T1000 (cell line): ENCODE results near the gene MCOLN1.
"Not testable (repeated sequence)": the region's sequence is repeated elsewhere in the genome, so short reads cannot be mapped to it uniquely, and the experiment has no call there.

Experiments used
- DNase-seq: peaks from one replicate; lab custom pipeline; 2025; ENCODE audit warnings: mixed read lengths; lab: John Stamatoyannopoulos, UW

The MCOLN1 gene

DNA sequence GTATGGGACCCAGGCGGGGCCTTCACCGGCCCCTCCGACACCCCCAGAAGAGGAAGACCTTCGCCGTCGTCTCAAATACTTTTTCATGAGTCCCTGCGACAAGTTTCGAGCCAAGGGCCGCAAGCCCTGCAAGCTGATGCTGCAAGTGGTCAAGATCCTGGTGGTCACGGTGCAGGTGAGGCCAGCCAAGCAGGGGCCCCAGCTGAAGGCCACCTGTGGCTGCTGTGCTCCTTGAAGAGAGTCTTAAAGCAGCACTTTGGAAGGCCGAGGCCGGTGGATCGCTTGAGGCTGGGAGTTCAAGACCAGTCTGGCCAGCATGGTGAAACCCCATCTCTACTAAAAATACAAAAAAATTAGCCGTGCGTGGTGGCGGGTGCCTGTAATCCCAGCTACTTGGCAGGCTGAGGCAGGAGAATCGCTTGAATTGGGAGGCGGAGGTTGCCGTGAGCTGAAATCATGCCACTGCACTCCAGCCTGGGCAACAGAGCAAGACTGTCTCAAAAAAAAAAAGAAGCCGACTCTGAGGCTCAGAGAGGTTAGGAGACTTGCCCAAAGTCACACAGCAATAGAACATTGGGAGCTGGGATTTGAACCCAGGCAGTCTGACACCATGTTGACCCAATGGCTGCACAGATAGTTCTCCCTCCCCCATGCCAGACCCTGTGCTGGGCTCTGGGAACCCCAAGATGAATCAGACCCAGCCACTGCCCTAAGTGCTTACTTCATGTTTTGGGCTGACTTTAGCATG is 2.7 kb downstream of the MCOLN1 start:
- DNase-seq, result no peak

DNA sequence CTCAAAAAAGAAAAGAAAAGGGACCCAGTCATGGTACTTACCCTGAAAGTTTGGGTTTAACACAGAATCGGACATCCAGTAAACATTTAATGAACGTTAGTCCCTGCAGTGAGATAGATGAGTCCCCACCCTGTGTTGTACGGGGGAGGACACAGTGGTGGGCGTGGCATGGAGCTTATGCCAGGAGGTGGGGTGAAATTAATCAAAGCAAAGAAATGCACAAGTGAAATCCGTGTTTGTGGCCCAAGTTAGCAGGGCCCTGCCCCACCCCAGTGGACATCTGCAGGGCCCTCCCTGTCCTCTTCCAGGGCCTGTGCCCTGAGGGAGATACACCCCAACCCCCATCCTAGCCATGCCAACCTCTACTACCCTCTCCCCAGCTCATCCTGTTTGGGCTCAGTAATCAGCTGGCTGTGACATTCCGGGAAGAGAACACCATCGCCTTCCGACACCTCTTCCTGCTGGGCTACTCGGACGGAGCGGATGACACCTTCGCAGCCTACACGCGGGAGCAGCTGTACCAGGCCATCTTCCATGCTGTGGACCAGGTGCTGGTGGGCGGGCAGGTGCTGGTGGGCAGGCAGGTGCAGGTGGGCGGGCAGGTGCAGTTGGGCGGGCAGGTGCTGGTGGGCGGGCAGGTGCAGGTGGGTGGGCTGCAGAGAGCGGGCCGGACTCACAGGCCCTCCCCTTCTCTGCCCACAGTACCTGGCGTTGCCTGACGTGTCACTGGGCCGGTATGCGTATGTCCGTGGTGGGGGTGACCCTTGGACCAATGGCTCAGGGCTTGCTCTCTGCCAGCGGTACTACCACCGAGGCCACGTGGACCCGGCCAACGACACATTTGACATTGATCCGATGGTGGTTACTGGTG is 3.9 kb downstream of the MCOLN1 start:
- DNase-seq, result no peak

DNA sequence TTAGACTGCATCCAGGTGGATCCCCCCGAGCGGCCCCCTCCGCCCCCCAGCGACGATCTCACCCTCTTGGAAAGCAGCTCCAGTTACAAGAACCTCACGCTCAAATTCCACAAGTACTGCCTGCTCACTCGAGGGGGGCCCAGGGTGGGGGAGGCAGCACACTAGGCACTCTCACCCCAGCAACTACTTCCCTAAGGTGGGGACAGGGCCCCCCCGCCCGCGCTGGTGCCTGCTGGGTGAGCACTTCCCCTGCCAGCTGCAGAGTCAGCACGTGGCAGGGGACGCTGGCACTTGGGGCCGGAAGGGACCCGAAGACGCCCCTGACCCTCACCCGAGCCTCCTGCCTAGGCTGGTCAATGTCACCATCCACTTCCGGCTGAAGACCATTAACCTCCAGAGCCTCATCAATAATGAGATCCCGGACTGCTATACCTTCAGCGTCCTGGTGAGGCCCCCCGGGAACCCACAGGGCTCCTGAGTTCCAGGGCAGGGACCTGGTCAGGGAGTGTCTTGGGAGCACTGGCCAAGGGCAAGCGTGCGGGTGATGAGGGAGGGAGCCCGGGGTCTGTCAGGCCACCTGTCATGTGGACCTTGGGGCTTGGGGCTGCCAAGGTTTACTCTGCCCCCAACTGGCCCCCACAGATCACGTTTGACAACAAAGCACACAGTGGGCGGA is 5.2 kb downstream of the MCOLN1 start:
- no peak for DNase-seq

DNA sequence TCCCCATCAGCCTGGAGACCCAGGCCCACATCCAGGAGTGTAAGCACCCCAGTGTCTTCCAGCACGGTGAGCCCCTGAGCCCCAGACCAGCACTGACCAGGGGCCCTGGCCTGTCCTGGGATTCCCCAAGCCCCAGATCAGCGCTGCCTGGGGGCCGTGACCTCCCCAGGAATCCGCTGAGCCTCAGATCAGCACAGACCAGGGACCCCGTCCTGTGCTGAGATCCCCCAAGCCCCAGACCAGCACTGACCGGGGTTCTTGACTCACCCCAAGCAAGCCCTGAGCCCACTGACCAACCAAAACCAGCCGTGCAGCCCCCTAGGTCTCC is 5.7 kb downstream of the MCOLN1 start:
- no peak for DNase-seq

DNA sequence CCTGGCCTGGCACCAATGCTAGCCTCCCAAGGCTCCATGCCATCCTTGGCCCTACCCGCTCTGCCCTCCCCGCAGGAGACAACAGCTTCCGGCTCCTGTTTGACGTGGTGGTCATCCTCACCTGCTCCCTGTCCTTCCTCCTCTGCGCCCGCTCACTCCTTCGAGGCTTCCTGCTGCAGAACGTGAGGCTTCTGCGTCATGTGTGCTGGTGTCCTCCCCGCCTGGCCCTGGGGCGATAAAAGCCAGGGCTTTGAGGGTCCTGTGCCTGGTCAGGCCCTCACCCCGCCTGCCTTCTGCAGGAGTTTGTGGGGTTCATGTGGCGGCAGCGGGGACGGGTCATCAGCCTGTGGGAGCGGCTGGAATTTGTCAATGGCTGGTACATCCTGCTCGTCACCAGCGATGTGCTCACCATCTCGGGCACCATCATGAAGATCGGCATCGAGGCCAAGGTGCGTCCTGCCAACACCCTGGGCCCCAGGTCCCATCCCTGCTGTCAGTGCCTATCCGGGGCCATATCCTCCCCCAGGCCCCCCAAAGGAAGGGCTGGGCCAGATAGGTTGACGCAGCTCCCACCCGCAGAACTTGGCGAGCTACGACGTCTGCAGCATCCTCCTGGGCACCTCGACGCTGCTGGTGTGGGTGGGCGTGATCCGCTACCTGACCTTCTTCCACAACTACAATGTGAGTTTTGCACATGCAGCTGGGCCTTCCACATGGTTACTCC is 6.3 kb downstream of the MCOLN1 start:
- DNase-seq, result no peak

DNA sequence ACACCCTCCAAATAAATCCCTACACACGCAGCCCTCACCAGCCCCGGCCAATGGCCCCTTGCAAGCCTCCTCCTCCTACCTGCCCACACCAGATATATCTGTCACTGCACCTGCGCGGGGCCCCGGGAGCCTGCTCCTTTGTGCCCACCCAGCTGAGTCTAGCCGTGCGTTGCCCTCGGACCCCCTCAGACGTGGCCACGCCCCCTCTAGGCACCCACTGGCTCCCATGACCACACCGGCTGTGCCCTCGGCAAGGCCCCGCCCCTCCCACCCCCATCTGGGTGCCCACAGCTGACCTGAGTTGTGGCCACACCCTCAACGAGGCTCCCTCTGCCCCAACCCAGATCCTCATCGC is 6.8 kb downstream of the MCOLN1 start:
- no peak for DNase-seq

DNA sequence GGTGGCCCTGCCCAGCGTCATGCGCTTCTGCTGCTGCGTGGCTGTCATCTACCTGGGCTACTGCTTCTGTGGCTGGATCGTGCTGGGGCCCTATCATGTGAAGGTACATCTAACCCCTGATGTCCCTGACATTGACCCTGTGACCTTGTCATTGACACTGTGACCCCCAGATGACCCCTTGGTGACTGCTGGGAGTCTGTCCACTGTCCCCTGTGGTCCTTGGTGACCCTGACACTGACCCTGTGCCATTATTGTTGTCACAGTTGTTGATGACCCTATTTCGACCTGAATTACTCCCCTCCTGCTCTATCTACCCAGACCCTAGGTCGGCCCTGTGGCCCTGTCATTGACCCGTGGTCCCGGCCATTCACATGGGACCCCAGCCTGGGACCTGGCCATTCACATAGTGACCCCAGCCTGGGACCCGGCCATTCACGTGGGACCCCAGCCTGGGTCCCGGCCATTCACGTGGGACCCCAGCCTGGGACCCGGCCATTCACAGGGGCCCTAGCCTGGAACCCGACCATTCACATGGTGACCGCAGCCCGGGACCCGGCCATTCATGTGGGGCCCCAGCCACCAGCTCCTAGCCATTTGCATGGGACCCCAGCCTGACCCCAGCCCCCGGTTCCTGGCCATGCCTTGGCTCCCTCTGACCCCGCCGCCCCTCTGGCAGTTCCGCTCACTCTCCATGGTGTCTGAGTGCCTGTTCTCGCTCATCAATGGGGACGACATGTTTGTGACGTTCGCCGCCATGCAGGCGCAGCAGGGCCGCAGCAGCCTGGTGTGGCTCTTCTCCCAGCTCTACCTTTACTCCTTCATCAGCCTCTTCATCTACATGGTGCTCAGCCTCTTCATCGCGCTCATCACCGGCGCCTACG is 7.4 kb downstream of the MCOLN1 start:
- no peak for DNase-seq

DNA sequence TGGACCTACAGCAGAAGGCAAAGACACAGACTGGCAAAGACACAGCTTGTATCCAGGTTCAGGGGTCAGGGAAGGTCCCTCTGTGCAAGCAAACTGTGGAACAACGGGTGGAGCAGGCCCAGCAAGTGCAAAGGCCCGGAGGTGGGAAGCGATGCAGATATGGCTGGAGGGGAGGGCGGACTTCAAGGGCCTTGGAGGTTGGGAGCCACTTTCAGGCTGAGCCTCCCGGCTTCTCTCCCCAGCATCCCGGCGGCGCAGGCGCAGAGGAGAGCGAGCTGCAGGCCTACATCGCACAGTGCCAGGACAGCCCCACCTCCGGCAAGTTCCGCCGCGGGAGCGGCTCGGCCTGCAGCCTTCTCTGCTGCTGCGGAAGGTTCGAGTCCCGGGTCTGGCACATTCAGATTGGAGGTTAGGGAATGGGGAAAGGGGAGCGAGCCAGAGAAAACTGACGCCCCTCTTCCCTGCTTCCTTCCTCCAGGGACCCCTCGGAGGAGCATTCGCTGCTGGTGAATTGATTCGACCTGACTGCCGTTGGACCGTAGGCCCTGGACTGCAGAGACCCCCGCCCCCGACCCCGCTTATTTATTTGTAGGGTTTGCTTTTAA is 11.0 kb downstream of the MCOLN1 start:
- DNase-seq, result no peak

DNA sequence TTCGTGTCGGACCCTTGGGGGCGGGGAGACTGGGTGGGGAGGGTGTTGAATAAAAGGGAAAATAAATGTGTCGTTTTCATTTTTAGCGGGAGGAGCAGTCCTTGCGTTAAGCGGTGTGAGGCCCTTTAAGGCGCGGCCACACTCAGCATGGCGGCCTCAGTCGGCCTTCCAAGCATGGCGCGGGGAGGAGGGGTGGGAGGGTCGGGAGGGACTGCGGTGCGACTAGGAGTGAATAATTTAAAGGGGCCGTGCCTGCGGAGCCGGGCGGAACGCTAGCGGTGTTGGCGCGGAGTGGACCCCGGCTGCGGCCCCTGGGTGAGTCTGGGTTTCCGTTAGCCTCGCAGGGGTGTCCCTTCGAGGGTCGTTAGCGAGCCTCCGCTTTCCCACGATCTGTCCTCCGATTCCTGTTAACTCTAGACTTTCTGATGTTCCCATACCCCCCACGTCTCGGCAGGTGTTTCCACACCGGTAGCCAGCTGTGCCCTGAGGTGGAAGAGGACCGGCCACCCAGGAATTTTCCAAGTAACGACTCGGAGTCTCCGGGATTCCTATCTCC is 11.6 kb downstream of the MCOLN1 start:
- peak; percentile 39 for DNase-seq

DNA sequence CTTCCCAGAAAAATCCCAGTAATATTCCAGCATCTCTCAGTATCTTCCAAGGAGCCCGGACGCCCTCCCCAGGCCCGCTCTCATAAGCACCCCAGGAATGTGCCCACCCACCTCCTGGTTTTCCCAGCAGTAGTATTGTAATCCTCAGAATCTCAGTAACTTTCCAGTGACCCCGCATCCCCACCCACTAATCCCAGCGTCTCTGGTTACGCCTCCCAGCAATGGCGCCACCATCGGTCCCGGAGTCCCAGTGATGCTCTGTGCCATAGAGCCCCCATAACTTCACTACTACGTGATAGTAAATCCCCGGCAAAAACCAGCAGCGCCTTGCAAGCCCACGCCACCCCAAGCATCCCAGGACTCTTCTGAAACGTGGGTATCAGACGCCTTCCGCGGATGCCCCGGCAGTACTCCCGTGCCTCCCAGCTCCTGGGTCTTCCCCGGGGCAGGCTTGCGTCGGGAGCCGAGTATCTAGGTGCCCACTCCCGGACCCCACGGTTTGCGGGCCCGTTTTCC is 12.2 kb downstream of the MCOLN1 start:
- peak; percentile 21 for DNase-seq

DNA sequence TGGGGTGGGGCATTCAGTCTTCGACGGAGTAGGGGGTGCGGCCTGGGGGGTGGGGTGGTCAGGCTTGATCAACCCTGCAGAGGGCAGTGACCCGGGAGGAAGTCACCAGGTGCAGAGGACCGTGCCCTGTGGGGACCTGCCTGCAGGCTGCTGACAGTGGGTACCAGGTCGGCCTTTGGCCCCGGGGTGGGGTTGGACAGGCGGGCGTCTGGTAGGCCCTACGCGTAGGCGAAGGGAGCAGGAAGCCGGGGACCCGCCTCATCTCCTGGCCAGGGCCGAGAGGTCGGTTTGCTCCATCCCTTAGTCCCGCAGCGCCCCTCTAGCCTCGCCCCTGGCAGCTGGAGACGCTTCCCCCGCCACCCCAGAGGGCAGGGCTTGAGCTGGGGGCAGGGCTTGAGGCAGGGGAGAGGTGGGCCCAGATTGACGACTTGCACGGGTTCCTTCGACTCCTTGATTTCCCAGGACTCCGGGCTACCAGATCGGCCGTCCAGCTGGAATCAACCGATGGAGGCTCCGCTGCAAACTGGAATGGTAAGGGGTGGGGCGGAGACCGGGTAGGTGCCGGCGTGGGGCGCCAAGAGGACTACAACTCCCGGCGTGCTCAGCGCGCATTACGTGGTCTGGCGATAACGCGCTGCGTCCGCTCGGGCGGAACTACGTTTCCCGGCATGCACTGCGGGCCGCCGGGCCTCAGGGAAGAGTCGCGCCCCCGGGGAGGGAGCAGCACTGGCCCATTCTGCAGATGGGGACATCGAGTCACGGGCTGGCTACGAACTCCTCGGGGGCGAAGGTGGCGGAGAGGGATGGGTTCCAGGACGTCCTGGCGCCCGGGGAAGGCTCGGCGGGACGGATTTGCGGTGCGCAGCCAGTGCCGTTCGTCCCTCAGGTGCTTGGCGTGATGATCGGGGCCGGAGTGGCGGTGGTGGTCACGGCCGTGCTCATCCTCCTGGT is 12.9 kb downstream of the MCOLN1 start, which contains the start of gene PNPLA6:
Gene PNPLA6 (plus strand): TSS at position 671 of the 951 bp plus-strand sequence. CDS start 72 bp downstream, at position 743.
- DNase-seq, result peak; percentile 82

DNA sequence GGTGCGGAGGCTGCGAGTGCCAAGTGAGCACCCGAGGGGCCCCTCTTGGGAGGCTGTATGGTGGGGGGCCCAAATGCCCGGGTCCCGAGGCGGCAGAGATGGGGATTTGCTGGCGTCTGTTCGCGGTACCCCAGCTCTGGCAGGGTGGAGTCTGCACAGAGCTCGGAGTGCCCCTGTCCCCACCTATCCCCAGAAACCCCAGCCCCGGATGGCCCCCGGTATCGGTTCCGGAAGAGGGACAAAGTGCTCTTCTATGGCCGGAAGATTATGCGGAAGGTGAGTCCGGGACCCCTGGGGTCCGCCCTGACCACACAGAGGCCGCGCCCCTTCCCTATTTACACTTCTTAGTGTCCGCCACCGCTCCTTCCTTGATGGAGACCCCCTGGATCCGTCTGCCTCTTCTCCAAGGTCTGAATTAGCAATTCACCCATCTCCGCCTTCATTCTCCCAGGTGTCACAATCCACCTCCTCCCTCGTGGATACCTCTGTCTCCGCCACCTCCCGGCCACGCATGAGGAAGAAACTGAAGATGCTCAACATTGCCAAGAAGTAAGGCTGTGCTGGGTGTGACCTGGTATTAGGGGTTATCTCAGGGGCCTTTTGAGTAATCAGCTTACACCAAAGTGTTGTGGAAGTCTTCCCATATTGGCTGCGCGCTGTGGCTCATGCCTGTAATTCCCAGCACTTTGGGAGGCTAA is 13.7 kb downstream of the MCOLN1 start:
- no peak for DNase-seq

DNA sequence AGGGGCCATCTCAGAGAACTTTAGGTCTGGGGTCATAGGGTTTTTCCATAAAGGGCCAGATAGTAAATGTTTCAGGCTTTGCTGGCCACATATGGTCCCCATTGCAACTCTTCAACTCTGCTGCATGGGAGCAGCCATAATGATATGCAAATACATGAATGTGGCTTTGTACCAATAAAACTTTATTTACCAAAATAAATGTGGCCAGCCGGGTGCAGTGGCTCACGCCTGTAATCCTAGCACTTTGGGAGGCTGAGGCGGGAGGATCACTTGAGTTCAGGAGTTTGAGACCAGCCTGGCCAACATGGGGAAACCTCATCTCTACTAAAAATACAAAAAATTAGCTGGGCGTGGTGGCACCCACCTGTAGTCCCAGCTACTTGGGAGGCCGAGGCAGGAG is 16.6 kb downstream of the MCOLN1 start:
- not testable (repeated sequence) for DNase-seq

DNA sequence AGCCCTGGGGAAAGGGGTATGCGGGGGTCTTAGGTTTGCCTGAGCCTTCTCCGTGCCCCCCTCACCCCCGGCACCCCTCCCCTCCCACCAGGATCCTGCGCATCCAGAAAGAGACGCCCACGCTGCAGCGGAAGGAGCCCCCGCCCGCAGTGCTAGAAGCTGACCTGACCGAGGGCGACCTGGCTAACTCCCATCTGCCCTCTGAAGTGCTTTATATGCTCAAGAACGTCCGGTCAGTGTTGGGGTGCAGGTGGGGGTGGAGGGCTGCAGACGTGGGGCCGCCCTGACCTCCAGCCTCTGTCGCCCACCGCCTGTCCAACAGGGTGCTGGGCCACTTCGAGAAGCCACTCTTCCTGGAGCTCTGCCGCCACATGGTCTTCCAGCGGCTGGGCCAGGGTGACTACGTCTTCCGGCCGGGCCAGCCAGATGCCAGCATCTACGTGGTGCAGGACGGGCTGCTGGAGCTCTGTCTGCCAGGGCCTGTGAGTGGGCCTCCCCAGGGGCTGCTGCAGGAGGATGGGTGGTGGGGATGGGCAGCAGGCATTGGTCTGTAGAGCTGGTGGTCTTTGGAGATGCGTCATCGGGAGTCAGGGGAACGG is 17.5 kb downstream of the MCOLN1 start:
- DNase-seq, result no peak

DNA sequence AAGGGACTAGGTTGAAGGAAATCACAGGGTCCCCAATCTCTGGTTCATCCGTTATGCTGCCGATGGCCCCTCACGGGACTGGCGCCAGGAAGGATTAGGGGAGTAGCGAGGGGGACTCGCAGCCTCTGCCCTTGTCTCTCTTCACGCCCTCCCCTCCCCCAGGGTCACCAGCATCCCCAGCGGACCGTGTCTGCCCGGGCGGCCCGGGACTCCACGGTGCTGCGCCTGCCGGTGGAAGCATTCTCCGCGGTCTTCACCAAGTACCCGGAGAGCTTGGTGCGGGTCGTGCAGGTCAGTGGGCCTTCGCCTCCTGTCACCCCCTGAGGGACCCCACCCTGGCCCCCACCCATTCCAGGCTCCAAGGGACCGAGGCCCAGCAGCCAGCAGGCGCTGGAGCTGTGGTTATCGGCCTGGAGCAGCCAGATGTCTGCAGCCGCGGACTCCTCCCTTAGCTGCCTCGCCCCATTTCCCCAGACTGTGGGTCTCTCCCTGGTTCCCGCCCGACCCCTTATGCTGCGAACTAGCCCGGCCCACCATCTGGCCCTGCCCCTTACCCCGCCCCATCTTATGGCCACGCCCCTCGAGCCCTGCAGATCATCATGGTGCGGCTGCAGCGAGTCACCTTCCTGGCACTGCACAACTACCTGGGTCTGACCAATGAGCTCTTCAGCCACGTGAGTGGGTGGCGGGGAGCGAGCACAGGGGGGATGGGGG is 18.5 kb downstream of the MCOLN1 start:
- DNase-seq, result no peak

DNA sequence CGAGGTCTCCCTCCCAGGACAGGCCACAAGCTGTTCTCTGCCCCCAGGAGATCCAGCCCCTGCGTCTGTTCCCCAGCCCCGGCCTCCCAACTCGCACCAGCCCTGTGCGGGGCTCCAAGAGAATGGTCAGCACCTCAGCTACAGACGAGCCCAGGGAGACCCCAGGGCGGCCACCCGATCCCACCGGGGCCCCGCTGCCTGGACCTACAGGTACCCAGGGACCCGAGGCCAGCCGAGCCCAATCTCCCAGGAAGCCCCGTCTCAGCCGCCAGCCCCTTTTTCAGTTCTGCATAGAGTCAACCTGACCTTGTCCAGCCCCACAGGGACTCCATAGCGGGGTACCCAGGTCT is 19.0 kb downstream of the MCOLN1 start:
- no peak for DNase-seq

DNA sequence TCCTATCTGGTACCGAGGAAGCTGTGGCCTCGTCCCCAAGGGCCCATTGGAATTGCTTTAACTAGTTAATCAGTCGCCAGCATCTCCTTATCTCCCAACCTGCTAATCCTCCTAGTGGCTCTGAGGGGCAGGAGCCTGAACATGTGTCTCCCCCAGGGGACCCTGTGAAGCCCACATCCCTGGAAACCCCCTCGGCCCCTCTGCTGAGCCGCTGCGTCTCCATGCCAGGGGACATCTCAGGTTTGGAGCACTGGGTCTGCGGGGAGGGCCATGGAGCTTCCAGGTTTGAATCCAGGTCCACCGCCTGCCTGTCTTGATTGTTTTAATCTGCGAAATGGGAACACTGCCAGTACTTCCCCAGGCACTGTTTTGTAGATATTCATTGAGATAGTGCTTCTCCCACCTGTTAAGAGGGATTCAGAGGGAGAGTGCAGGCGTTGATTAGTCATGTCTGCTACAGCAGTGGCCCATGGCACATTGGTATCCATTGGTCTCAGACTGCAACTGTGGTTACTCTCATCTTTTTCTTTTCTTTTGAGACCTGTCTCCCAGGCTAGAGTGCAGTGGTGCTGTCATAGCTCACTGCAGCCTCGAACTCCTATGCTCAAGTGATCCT is 19.5 kb downstream of the MCOLN1 start:
- DNase-seq, result no peak
